Ramos (cell line): Measurements from ENCODE around the gene ZDHHC14.
"Not testable (repeated sequence)": the region's sequence is repeated elsewhere in the genome, so short reads cannot be mapped to it uniquely, and the experiment has no call there.

Experiments
- in situ Hi-C: fragments of 300-500 bp; cut with MboI; formaldehyde crosslinking; loops from one replicate; pipeline ENCODE4 v1.14.3; 2022; ENCODE audit warnings: low sequenced_read_pairs; ENCODE audit not compliant: unreplicated experiment

The ZDHHC14 gene

DNA sequence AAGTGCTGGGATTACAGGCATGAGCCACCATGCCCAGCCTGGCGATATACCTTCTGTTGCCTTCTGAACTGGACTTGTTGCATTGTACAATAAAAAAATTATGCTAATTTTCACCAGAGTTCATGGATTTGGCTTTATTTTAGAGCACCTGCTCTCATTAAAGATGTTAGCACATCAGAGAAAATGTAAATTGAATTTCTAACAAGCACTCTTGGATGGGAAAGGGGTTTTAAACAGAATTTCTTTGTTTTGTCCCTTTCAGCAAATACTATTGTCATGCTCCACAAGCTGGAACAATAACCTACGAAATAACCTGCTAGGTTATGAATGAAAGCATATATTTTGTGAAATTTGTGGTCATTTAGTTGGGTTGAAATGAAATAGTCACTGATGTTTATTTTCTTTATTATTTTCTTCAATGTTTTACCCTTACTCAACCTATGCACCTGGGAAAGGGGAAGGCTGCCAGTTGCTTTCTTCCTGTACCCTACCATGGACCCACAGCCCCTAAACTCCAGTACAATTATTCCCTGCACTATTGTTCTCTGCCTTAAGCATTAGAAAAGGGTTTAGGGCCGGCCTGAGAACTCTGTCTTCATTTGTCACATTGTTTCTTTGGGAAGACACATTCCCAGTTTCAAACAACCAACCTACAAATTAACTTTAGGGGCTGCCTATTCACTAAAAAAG, 22.2 kb downstream of the ZDHHC14 start:
- in situ Hi-C loops, result no loop called here

DNA sequence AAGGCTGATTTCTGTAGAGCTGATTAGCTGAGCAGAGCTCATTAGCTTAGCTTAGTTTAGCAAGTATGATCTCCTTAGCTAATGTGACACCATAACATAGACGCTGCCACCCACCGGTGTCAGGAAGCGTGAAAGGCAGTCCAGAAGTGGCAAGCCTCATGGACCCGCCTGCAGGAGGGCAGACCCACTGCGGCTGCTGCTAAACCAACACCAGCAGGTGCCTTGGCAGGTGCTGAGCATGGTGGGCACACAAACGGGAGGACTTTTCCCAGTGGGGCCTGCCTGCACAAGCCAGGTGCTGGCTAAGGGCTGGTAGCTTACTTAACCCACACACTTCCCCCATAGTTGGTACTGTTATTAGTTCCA, 22.7 kb downstream of the ZDHHC14 start:
- in situ Hi-C loops, result no loop called here

DNA sequence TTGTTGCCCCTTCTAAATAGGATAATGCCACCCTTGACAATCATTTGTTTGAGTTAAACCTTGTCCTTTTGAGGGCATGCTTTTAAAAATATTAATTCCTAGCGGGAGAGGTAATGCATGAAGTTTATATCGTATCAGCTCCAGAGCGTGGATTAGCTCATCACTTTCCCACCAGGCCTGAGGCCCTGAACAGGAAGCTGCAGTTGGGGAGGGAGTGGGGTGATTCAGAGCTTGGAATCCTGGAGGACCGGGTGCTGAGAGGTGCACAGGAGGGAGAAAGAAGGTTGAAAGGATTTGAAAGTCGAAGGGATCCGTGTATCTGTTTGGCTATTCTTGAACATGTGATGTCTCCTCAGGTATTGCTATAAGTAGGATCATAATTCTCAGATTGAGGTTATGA, 25.0 kb downstream of the ZDHHC14 start:
- in situ Hi-C loops, result no loop called here

DNA sequence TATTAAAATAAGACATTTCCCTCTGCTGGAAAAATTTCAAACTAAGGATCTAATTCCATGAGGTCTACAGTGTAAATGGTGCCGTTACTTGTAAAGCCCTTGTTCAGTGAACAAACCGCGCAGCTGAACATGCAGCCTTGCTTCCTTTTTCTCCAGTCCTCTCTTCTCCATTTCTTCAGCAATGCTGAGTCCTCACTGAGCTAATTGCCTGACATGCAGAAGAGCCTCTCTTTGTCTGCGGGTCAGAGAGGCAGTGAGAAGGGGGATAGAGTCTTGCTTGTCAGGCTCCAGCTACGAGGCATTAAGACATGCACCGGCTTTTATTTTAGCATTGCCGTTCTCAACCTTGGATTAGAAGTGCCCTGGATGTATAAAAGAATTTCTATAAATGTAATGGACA, 25.7 kb downstream of the ZDHHC14 start:
- in situ Hi-C loops, result no loop called here

DNA sequence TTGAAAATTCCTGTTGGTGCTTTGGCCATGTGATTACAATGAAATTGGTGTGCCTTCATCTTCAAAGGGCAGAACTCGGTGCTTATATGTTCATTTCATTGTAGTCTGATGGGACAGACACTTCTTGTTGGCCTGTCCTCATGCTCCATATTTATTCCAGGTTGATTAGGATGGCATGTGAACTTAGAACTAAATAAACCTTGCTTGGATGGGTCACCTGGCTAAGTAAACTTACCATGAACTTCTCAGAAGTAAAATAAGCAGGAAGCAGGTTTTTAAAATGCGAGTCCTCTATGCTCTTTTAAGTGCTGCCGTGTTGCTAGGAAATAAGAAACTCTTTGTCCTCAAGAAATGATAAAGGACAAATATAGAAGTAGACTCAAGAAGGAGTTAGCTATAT, 26.7 kb downstream of the ZDHHC14 start:
- in situ Hi-C loops, result no loop called here

DNA sequence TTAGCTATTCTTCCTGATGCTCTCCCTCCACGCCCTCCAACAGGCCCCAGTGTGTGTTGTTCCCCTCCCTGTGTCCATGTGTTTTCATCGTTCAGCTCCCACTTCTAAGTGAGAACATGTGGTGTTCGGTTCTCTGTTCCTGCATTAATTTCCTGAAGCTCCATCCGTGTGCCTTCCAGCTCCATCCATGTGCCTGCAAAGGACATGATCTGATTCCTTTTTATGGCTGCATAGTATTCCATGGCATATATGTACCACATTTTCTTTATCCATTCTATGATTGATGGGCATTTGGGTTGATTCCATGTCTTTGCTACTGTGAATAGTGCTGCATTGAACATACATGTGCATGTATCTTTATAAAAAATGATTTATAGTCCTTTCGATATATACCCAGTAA, 27.4 kb downstream of the ZDHHC14 start:
- in situ Hi-C loops, result not testable (repeated sequence)

DNA sequence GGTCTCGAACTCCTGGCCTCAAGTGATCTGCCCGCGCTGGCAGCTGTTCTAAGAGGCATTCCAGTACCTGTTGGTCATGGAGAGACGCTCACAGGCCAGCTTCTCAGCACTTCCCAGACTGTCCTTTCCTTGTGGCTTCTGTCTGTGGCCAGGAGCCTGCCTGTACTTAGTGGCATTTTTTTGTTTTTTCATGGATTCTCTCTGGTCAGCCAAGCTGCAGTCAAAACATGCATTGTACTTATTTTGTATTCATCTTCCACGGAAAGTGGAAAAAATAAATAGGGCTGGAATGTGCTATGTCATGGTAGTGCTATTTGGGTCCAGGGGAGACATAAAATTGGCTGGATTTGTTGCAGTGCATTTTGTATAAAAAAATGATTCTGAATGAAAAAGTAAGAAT, 29.1 kb downstream of the ZDHHC14 start:
- in situ Hi-C loops, result no loop called here

DNA sequence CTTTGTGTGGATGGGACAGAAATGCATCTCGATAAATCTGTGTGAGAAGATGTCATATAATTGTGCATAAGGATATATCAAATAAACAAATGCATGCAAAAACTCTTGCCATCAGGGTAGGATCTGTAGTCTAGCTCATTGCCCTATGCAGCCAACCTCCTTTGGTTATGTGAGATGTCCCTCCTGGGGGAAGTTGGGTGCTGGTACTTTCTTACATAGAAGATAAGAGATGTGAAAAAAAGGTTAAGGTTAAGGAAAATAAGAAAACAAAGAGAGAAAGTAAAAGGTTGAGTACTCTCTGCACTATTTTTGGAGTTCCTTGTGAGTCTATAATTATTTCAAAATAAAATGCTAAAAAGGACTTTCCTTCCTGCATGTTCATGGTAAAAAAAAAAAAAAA, 30.4 kb downstream of the ZDHHC14 start:
- in situ Hi-C loops, result no loop called here

DNA sequence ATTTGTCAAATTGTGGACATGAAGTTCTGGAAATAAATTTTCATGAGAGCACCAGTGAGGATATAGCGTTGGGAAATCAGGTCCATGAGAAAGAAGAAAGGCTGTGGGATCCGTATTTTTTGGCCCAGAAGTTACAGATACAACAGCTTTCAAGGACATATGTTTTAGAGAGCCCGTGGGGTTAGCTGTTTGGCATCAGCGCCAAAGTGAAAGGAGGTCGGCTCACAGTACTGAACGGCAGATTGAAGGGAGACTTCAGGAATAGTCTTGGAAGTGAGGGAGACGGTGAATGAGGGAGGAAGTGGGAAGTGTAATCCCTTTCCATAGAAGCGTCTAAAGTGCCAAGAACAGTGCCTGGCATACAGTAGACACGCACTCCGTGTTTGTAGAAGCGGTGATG, 31.8 kb downstream of the ZDHHC14 start:
- in situ Hi-C loops, result no loop called here

DNA sequence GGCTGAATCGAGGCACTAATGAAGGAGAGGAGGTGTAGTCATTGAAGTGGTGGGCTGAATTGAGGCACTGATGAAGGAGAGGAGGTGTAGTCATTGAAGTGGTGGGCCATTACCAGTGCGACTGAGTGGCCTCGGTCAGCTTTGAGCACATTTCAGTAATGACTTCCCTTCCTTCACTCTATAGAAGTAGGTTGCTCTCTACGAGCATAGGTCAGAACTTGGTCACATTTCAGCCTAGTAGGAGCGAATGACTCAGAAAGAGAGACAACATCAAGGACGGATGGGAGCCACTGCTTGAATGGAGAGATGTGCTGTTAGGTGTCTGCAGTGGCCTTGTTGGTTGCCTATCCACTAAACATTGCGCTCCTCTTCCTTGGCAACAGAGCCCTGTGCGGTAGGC, 39.5 kb downstream of the ZDHHC14 start:
- in situ Hi-C loops, result no loop called here

DNA sequence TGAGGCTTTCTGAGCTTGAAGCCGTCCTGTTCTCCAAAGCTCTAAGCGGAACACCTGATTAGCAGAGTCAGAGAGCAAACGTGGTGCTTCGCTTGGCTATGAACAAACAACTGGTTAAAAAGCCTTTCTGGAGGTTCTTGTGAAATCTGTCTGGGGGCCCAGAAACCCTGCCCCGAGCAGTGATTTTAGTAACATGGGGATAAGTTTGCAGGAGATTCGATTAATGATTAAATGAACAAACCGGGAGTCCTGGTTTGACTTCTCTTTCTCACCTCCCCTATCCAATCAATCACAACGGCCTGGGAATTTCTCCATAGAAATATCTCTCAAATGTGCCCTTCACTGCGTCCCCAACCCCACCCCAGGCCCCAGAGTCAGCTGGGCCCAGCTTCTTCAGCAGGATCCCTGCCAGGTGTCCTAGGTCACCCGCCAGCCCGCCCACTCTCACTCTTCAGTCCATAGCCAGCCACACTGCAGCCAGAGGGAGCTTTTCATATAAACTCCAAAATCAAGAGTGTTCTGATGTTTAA, 43.6 kb downstream of the ZDHHC14 start:
- in situ Hi-C loops, result no loop called here

DNA sequence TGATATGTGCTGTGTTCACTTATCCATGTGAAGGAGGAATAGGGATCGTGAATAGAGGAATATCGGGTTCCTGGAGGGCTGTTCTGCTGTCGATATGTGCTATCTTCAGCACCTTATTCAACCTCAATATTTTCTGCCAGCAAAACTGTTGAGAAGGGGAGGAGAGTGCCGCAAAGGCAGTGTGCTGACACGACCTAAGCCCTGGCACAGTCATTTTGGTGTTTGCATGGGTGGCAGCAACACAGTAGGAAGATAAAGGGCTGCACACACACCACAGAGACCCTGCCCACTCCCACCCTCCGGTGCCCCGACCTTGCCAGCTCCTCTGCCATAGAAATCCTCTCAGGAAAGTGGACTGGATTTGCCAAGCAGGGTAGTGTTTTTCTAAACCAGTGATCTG, 47.0 kb downstream of the ZDHHC14 start:
- in situ Hi-C loops, result no loop called here

DNA sequence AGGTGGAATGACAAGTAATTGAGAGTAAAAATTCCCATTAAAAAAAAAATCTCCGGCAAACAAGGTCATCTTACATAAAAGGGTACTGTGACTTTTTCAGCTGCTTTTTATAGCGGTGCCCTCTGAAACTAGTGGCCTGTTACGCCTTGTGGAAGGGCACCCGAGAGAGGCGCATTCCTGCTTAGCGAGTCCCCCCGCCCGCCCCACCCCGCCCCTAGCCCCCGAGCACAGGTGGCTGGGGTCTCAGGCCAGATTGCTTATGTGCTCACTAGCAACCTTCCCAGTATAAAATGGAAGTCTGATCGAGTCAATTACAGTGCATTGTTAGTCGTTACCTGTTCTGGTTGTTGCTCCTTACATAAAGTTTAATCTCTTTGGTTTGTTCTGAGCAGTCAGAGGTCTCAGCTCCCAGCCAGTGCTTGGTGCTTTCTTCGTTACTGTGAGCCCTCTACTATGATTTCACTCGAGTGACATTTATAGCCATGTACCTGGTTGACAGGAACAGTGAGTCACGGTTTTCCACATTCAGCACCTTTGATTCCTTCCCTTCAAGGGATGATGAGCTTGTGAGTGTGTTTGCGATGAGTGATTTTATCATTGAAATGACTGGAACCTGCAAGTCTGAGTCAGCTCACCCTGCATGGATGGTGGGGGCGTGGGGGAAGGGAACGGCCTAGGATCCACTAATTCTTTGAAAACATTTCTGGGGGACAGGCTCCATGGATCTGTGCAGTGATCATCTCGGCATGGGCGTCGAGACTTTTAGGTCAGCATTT, 47.6 kb downstream of the ZDHHC14 start:
- in situ Hi-C loops, result no loop called here

DNA sequence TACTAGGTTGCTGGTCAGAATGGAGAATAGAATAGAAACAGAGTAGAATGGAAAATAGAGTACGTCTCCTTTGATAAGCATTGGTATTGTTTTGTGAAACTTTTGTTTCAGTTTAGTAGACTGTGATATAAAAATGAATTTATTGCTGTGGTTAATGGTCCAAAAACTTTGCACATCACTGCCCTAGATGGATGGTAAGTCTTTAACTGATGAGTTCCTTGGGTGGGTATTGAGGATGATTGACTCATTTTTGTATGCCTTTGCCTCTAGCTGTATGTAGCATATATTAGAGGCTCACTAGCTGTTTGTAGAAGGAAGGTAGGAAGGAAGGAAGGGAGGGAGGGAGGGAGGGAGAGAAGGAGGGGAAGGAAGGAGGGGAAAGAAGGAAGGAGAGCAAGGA, 48.3 kb downstream of the ZDHHC14 start:
- in situ Hi-C loops, result no loop called here

DNA sequence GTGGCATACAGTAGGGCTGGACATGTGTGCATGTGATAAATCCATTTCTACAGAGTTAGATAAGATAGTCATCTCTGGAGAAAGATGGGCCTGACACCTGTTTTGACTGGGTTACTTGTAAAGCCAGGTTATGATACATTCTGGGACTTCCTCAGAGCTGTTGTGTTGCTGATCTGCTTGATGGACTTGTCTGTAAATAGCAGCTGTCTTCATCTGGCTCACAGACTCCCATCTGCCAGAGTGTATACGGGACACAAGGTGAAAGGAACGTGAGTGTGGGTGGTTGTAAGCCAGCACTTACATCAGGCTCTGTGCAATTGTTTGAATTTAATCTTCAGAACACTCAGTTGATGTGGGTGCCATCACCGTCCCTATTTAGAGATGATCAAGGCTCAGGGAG, 49.8 kb downstream of the ZDHHC14 start:
- in situ Hi-C loops, result no loop called here

DNA sequence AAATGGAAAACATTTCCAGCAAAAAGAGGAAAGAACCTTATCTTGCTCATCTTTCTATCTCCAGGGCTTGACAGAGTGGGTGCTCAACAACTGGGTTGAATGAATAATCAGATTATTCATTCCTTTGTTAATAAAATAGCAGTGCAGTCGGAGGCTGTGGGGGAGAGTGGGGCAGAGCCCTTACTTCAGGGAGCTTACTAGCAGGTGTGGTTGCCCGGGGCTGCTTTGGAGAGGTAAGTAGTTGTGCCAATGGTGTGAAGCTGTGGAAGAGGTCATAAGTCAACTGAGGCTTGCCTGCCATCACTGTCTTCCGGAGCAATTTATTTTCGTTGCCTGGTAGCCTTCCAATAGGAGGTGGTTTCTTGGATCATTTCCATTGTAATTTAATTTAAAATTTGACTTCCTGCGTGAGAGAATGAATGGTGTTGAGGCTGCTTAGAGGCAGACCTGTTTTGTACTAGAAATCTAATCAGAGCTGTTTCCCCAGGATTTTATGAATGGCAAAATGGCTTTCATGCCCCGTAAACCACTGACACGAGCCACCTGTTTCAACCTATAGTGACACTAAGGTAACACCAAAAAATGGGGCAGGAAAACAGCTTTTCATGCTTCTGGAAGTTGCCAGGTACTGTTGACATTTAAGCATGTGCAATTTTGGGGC, 51.4 kb downstream of the ZDHHC14 start:
- in situ Hi-C loops, result no loop called here

DNA sequence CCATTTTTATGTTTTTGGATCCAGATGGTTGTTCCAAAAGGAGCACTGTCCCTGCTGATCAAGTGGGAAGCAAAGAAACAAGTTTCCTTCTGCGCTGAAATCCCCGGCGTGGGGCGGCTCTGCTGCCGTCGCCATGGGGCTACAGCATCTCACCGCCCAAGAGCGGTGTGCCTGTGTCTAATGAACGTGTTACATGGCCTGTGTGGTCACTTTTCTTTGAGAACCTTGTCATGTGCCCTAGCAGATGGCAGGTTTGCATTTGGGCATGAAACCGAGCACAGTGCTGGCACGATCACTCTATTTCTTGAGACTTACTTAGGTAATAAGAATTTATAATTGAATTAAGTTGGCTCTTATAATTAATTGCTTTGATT, 51.9 kb downstream of the ZDHHC14 start:
- in situ Hi-C loops, result no loop called here

DNA sequence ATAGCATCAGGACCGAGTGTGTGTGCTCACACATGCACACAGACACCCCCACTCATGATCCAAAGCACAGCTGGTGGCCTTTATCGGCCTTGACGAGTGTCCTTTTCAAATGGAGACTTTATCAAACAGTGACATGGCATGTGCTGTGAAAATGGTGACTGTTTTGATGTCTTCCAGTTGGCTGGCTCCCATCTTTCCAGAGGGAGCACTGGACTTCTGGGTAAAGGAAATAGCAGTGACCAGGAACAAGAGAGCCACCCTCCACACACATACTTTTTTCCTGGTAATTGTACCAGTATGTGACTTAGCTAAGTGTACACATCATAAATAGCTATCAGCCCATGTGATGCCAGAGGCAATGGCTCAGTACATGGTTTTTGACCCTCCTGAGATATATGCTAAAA, 52.7 kb downstream of the ZDHHC14 start:
- in situ Hi-C loops, result no loop called here

DNA sequence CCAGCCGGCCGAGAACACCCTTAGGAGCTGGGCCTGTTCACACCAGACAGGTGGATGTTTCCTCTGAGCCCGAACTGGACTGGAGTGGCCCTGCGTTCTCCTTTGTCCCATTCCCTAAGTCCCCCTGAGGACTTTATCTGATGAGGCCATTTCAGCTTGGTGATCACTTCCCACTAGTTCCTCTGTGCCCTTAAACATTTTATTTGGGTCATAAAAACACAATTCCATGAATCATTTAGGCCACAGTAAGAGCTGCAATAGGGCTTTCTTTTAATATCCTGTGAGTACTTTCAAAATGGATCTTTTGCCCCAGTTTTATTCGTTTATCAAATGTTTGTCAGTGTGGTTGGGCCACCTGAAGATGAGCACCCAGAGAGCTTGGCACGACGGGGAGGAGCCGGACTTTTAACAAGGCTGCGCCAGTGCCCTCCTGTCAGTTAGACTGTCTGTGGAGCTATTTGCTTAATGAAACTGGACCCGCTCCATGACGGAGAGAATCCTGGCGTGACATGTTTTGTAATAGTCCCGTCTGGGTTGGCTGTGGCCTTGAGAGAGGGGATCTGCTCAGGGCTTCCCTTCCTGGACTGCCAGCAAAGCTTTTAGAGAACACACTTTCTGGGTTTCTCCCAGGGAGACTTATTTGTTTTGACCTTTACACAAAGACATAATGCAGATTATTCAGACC, 53.5 kb downstream of the ZDHHC14 start:
- in situ Hi-C loops, result no loop called here

DNA sequence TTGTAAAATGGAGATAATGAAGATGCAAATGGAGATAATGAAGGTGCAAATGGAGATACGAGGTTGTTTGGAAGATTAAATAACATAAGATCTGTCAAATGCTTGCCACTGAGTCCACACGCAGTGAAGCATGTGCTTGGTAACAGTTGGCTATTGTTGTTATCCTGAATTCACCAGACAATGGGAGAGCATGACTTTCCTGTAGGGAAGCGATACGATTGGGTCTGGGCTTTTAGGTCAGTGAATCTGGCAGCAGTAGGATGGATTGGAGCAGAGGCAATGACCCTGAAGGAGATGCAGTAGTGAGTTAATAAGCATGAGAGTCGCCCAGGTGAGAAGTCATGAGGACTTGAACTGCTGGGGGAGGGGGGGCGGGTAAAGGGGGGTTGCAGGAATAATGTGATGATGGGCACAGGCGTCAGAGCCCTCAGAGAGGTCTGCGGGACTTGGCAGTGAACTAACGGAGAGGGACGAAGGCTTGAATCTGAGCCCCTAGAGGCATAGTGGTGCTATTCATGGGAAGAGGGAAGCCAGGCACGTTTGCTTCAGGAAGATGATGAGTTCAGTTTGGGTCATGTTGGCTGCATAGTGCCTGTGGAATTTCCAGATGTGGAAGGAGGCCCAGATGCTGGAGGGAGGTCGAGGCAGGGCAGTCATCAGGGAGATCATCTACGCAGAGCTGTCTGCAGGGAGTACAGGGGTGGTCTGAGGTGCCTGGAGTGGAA, 55.4 kb downstream of the ZDHHC14 start:
- in situ Hi-C loops, result no loop called here
